ENCODE data around the gene ANO3. TPM values are rescaled to one million over a fixed set of nuclear protein-coding genes. Genes with fewer than 3 reads are reported as not detected.

Gene ANO3
- total and polyA plus RNA-seq, 3 experiments from 2014 or later = not detected

Other genes starting within 250 kb of the ANO3 start
- gene MUC15, start 240.1 kb downstream of the ANO3 start, total RNA-seq = not detected
- not detected for gene MUC15, start 240.1 kb downstream of the ANO3 start, polyA plus RNA-seq